GM10248 (cell line): ENCODE measurements around the gene TXNRD2.
A peak's percentile ranks its signal among the peaks of the same experiment; 100 is the strongest.

ENCODE experiments used
- CTCF ChIA-PET: fragments of 300-600 bp; sonication (Branson Sonifier 250); formaldehyde crosslinking; extraction: SDS; loops from one replicate; lab custom pipeline; 2021; ENCODE audit warnings: antibody characterized with exemption; lab: Yijun Ruan, JAX
- POLR2A ChIA-PET: fragments of 350-650 bp; sonication (Branson Sonifier 250); formaldehyde crosslinking; extraction: SDS; loops from one replicate; lab custom pipeline; 2020; ENCODE audit warnings: antibody characterized with exemption; lab: Yijun Ruan, JAX
- DNase-seq: peaks from one replicate; pipeline ENCODE4 v3.0.0; 2012; ENCODE audit errors: extremely low spot score
- CTCF ChIP-seq: IDR thresholded peaks from 2 replicates; pipeline ENCODE4 v1.5.1; 2012; ENCODE audit warnings: mild to moderate bottlenecking, low read depth; ENCODE audit errors: extremely low read depth, missing control alignments, control extremely low read depth

The TXNRD2 gene

GRCh38 chr22:19844377-19845053, 97.1 kb downstream of the TXNRD2 start:
- CTCF ChIA-PET: interaction anchor here (0.9 kb wide), 1 partner anchor 20 kb away, joined by 4 read pairs; no protein-coding TSS in a partner anchor
- POLR2A ChIA-PET: no interaction called here
- DNase-seq: no peak

GRCh38 chr22:19843857-19844376, 97.7 kb downstream of the TXNRD2 start:
- TF ChIP-seq CTCF: no peak
- POLR2A ChIA-PET: no interaction called here
- CTCF ChIA-PET: no interaction called here
- no peak for DNase-seq

More at GRCh38 chr22:19844377-19845053, 97.1 kb downstream of the TXNRD2 start:
- no peak for TF ChIP-seq CTCF

GRCh38 chr22:19843107-19843856, 98.3 kb downstream of the TXNRD2 start:
- CTCF ChIA-PET: interaction anchor here (1.3 to 1.4 kb wide), 2 partner anchors 12 to 18 kb away, joined by 3 read pairs; no protein-coding TSS in a partner anchor
- no peak for DNase-seq
- POLR2A ChIA-PET: no interaction called here
- TF ChIP-seq CTCF: no peak

DNA sequence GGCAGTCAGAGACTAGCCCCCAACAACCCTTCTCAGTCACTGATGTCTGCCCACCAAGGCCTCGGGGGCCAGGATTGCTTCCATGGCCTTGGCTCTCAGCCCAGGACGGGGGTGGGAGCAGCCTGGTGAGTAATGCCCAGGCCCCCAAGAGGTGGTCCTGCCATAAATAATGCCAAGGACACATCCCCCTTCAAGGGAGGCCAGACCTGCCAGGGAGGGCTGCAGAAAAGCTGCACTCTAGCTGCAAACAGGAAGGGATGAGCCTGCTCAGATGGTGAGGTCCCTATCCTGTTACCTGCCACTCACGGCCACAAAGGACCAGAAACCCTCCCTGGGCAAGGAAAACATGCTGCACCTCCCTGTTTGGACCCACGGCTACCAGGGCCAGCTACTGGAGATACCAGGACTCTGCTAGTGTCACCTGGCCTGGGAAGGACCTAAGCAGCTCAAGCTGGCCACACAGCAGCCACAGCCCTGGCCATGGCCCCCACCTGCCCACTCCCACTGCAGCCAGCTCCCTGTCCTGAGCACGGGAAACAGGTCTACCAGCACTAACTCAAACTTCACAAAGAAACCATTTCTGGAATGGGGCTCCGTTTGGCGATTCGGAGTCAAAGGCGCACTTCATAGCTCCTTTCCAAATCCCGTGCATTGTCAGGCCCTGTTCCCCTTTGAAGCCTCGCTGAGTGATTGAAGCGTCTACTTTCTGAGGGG, 99.1 kb downstream of the TXNRD2 start:
- ChIA-PET CTCF (interaction anchor here (1.3 to 1.4 kb wide), 2 partner anchors 13 to 18 kb away, joined by 3 read pairs; no protein-coding TSS in a partner anchor), POLR2A (no interaction called here)
- no peak for DNase-seq
- no peak for TF ChIP-seq CTCF

DNA sequence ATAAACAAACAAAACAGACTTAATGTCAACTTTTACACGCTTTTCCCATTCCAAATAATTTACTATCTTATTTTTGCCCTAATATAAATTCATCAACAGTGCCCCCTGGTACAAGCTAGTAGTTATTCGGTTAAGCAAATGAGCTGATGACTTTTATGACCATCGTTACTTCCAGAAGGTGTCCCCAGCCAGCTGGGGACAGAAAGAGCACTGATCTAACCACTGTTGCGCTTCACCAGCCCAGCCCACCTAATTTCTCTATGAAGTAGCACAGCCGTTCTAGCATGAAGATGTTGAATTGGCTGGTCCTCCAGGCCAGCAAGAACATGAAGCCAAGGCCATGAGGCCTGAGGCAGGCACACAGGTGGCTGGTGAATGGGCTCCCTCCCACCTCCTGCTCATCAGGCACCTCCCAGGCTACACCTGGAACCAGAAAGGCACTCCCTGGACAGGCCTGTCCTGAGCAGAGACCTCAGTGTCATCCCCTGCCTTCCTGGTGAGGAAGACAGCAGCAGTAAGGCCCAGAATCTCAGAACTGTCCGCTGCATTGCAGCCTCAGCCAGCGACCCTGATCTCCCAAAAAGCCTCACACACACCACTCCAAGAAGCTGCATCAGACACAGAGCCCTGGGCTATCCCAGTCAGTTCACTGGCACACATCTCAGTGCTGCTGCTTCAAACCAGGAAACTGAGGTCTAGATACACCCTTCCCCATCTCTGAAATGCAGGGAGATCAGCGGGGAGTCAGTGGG, 99.8 kb downstream of the TXNRD2 start:
- DNase-seq: no peak
- POLR2A ChIA-PET: no interaction called here
- peak; percentile 25 for TF ChIP-seq CTCF
- CTCF ChIA-PET: interaction anchor here (0.8 to 1.4 kb wide), 4 partner anchors 14 to 170 kb away, joined by 3 to 7 read pairs (median 4); no protein-coding TSS in a partner anchor
